Gastroesophageal sphincter (tissue), 3 donors: ENCODE results near the gene GHRL.

Experiments used
- CTCF ChIP-seq, 4 experiments: fragments of 200-600 bp in 2 of 4; fragments of 450-650 bp in 2 of 4; sonication (generic) in 1 of 4; IDR thresholded peaks; one replicate each; pipeline ENCODE4 v1.5.1; 2017 to 2019; ENCODE audit warnings: antibody characterized with exemption in 4 of 4, mild to moderate bottlenecking in 2 of 4, moderate library complexity in 2 of 4
- POLR2A ChIP-seq, 2 donors: fragments of 450-650 bp; IDR thresholded peaks; one replicate each; pipeline ENCODE4 v1.6.1; 2017; ENCODE audit warnings: antibody characterized with exemption in 2 of 2, mild to moderate bottlenecking in 2 of 2, moderate library complexity in 1 of 2
- POLR2AphosphoS5 ChIP-seq: sonication (generic); formaldehyde crosslinking; IDR thresholded peaks from one replicate; pipeline ENCODE4 v1.6.1; 2017; ENCODE audit warnings: antibody characterized with exemption

GRCh38 chr3:10284496-10284895, 8.3 kb downstream of the GHRL start:
- TF ChIP-seq CTCF (IDR thresholded peaks at IDR 0.05), result no peak
- no peak for TF ChIP-seq POLR2A (IDR thresholded peaks at IDR 0.05)
- TF ChIP-seq POLR2AphosphoS5, result no peak
